GM19438 (cell line): ENCODE data around the gene SSR3.

Experiments used
- ATAC-seq: cut with Tn5 transposase; IDR thresholded peaks from one replicate; pipeline ENCODE4 v1.9.1; 2021; ENCODE audit warnings: low read depth; ENCODE audit not compliant: unreplicated experiment

SSR3 gene

GRCh38 chr3:156495816-156496215 lies 59.1 kb downstream of the SSR3 start:
- ATAC-seq: no peak

DNA sequence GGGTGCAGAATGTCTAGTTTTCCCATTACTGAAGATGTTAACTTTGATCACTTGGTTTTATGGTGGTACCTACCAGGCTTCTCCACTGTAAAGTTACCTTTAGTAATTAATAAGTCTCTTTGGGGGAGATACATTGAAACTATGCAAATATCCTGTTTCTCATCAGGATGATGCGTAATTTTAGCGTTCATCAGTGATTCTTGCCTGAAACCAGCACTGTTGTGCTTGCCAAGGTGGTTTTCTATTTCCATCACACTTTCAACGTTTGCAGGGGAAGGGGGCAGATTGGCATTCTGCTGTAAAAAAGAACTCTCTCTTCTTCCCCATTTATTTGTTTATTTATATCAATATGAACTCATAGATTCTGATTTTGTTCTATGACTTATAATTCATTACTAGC lies 61.0 kb downstream of the SSR3 start:
- no peak for ATAC-seq

- no peak for ATAC-seq
Observed at GRCh38 chr3:156492801-156493261, 62.1 kb downstream of the SSR3 start.

GRCh38 chr3:156491192-156491591 lies 63.7 kb downstream of the SSR3 start:
- no peak for ATAC-seq
